HEK293 (cell line): ENCODE results near the gene PLCH2.

Experiments used
- CTCF ChIA-PET: fragments of 350-600 bp; formaldehyde crosslinking; extraction: SDS; loops from one replicate; lab custom pipeline; 2021; ENCODE audit warnings: antibody characterized with exemption; lab: Yijun Ruan, JAX
- POLR2A ChIA-PET: fragments of 300-600 bp; formaldehyde crosslinking; extraction: SDS; loops from one replicate; lab custom pipeline; 2020; ENCODE audit warnings: antibody characterized with exemption, inconsistent platforms; lab: Yijun Ruan, JAX
- H3K27ac ChIP-seq: fragments of 200-500 bp; sonication (Bioruptor generic); 2 replicates; pipeline ENCODE4 v1.5.1; 2014; ENCODE audit warnings: low read depth, low read length, control low read depth, inconsistent platforms; ENCODE audit errors: extremely low read depth
- H3K36me3 ChIP-seq, 2 experiments: fragments of 200-500 bp in 1 of 2; sonication (Bioruptor generic) in 1 of 2; 1 replicate in 1 of 2; 2 replicates in 1 of 2; pipeline ENCODE4 v1.5.1; 2014 to 2017; ENCODE audit warnings: inconsistent platforms in 2 of 2, low read length in 2 of 2; ENCODE audit not compliant: control insufficient read depth in 2 of 2, insufficient read depth in 1 of 2
- H3K4me1 ChIP-seq: fragments of 200-500 bp; sonication (Bioruptor generic); 2 replicates; pipeline ENCODE4 v1.5.1; 2014; ENCODE audit warnings: mild to moderate bottlenecking, low read length, inconsistent platforms; ENCODE audit not compliant: control insufficient read depth, insufficient read depth
- H3K4me3 ChIP-seq: 2 replicates; pipeline ENCODE4 v1.5.1; 2011; ENCODE audit warnings: low read depth, mild to moderate bottlenecking, control low read depth, low read length, moderate library complexity
- H3K9me3 ChIP-seq: fragments of 200-500 bp; sonication (Bioruptor generic); 2 replicates; pipeline ENCODE4 v1.5.1; 2014; ENCODE audit warnings: low read depth, low read length, inconsistent platforms; ENCODE audit not compliant: control insufficient read depth, insufficient read depth
- GLIS2 ChIP-seq: fragments of 450-650 bp; formaldehyde crosslinking; IDR thresholded peaks from 2 replicates; pipeline ENCODE4 v1.5.1; 2016; ENCODE audit warnings: missing biosample characterization, missing genetic modification characterization
- HIC1 ChIP-seq: fragments of 450-650 bp; formaldehyde crosslinking; IDR thresholded peaks from 2 replicates; pipeline ENCODE4 v1.5.1; 2016; ENCODE audit warnings: missing biosample characterization, missing genetic modification characterization
- KLF1 ChIP-seq: fragments of 450-650 bp; formaldehyde crosslinking; IDR thresholded peaks from 2 replicates; pipeline ENCODE4 v1.5.1; 2016; ENCODE audit warnings: missing biosample characterization, missing genetic modification characterization
- KLF8 ChIP-seq: fragments of 450-650 bp; formaldehyde crosslinking; IDR thresholded peaks from 2 replicates; pipeline ENCODE4 v1.5.1; 2016; ENCODE audit warnings: missing biosample characterization, missing genetic modification characterization
- TSHZ1 ChIP-seq: fragments of 450-650 bp; formaldehyde crosslinking; IDR thresholded peaks from 2 replicates; pipeline ENCODE4 v1.5.1; 2016; ENCODE audit warnings: missing biosample characterization, missing genetic modification characterization, borderline replicate concordance
- ZBTB6 ChIP-seq: fragments of 450-650 bp; formaldehyde crosslinking; IDR thresholded peaks from 2 replicates; pipeline ENCODE4 v1.5.1; 2017; ENCODE audit warnings: missing biosample characterization, missing genetic modification characterization
- ZIC2 ChIP-seq: fragments of 450-650 bp; formaldehyde crosslinking; IDR thresholded peaks from 2 replicates; pipeline ENCODE4 v1.5.1; 2016; ENCODE audit warnings: missing biosample characterization, missing genetic modification characterization
- ZNF140 ChIP-seq: fragments of 450-650 bp; formaldehyde crosslinking; IDR thresholded peaks from 2 replicates; pipeline ENCODE4 v1.5.1; 2016; ENCODE audit warnings: missing biosample characterization, missing genetic modification characterization
- ZNF280D ChIP-seq: fragments of 450-650 bp; formaldehyde crosslinking; IDR thresholded peaks from 2 replicates; pipeline ENCODE4 v1.5.1; 2016; ENCODE audit warnings: missing biosample characterization, missing genetic modification characterization
- ZNF354C ChIP-seq: fragments of 450-650 bp; formaldehyde crosslinking; IDR thresholded peaks from 2 replicates; pipeline ENCODE4 v1.5.1; 2016; ENCODE audit warnings: missing biosample characterization, missing genetic modification characterization, low read depth, borderline replicate concordance
- ZNF366 ChIP-seq: fragments of 450-650 bp; formaldehyde crosslinking; conservative IDR thresholded peaks from 2 replicates; pipeline ENCODE4 v1.5.1; 2016; ENCODE audit warnings: missing biosample characterization, missing genetic modification characterization
- ZNF549 ChIP-seq: fragments of 450-650 bp; IDR thresholded peaks from 2 replicates; pipeline ENCODE4 v1.5.1; 2018; ENCODE audit warnings: missing biosample characterization, missing genetic modification characterization, mild to moderate bottlenecking, inconsistent platforms, moderate library complexity
- ZNF639 ChIP-seq: fragments of 450-650 bp; formaldehyde crosslinking; IDR thresholded peaks from 2 replicates; pipeline ENCODE4 v1.5.1; 2016; ENCODE audit warnings: missing biosample characterization, missing genetic modification characterization

Gene PLCH2

GRCh38 chr1:2452201-2452931 is 23.7 kb upstream of the PLCH2 start:
- Histone ChIP-seq H3K4me1 (no peaks in the 10 kb centered on the region), H3K4me3 (no peak overlapping the region), H3K27ac (no peak overlapping the region), H3K36me3 (no peaks in the 10 kb centered on the region), H3K9me3 (no peaks in the 10 kb centered on the region)
- TF ChIP-seq ZNF354C (tag by site-specific recombination) (no peak), ZBTB6 (tag by site-specific recombination) (0 out of 2 replicates have a peak, but pooled peaks have one; percentile 70), ZNF280D (tag by site-specific recombination) (no peak), HIC1 (tag by site-specific recombination) (no peak), ZNF639 (tag by site-specific recombination) (no peak), ZNF140 (no peak), ZIC2 (tag by site-specific recombination) (peak; percentile 61), ZNF549 (no peak), KLF1 (tag by site-specific recombination) (peak; percentile 20; the same call in 1 of the 2 replicates), ZNF366 (no peak), TSHZ1 (no peak), KLF8 (tag by site-specific recombination) (no peak), GLIS2 (peak; percentile 35; the same call in 1 of the 2 replicates)
- TF ChIP-seq, all 188 proteins: peak for 4
- CTCF ChIA-PET = no interaction called here
- POLR2A ChIA-PET = interaction anchor here (0.6 kb wide), 1 partner anchor 112 kb away, joined by 3 read pairs; no protein-coding TSS in a partner anchor
